ENCODE results near the gene MROH8.

DNA sequence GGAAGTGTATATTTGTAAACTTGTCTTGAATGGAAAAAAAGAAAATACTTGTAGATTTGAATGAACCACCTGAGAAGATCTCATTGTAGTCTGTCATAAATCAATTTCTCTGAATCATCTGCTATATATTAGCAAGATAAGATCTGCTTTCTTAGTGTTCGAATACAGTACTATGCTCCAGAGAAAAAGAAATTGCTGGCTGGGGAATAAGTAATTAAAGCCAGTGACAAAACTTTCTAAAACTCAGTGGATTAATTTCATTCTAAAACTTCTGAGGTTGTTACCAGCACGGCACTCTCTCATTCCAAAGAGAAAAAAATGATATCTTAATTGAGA, 22.4 kb upstream of the MROH8 start:
- TF ChIP-seq, protein P1, sequence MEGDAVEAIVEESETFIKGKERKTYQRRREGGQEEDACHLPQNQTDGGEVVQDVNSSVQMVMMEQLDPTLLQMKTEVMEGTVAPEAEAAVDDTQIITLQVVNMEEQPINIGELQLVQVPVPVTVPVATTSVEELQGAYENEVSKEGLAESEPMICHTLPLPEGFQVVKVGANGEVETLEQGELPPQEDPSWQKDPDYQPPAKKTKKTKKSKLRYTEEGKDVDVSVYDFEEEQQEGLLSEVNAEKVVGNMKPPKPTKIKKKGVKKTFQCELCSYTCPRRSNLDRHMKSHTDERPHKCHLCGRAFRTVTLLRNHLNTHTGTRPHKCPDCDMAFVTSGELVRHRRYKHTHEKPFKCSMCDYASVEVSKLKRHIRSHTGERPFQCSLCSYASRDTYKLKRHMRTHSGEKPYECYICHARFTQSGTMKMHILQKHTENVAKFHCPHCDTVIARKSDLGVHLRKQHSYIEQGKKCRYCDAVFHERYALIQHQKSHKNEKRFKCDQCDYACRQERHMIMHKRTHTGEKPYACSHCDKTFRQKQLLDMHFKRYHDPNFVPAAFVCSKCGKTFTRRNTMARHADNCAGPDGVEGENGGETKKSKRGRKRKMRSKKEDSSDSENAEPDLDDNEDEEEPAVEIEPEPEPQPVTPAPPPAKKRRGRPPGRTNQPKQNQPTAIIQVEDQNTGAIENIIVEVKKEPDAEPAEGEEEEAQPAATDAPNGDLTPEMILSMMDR (IDR thresholded peaks at IDR 0.05), result no peak
- TF ChIP-seq ZFX (IDR thresholded peaks at IDR 0.05; ENCODE audit: borderline replicate concordance), result no peak

Data from 22Rv1 (cell line).